ENCODE results near the gene SGMS2.
"Not testable (repeated sequence)": the region's sequence is repeated elsewhere in the genome, so short reads cannot be mapped to it uniquely, and the experiment has no call there.

Gene SGMS2

GRCh38 chr4:107908377-107908776 lies 83.6 kb downstream of the SGMS2 start:
- DNase-seq (ENCODE audit: low spot score), result no peak

- DNase-seq (ENCODE audit: low spot score), result peak; percentile 75
Observed at GRCh38 chr4:107913283-107913899, 88.7 kb downstream of the SGMS2 start.

GRCh38 chr4:107915220-107915619 lies 90.5 kb downstream of the SGMS2 start:
- DNase-seq (ENCODE audit: low spot score), result no peak

DNA sequence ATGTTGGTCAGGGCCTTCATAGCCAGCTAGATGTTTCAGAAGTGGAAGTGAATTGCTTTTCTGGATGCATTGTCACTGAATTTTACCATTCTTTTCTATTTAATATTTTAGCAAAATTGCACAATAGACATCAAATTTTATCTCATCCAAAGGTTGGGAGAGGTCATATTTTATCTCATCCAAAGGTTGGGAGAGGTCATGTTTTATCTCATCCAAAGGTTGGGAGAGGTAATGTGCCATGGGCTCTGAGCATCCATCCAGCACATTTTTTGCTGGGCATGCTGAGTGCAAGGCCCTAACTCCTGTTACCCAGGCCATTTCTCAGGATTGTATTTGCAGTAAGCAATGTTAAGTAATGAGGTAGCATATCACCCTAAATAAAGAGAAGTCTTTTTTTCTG lies 91.9 kb downstream of the SGMS2 start:
- no peak for DNase-seq (ENCODE audit: low spot score)

GRCh38 chr4:107917500-107917899 lies 92.8 kb downstream of the SGMS2 start:
- DNase-seq (ENCODE audit: low spot score), result no peak

DNA sequence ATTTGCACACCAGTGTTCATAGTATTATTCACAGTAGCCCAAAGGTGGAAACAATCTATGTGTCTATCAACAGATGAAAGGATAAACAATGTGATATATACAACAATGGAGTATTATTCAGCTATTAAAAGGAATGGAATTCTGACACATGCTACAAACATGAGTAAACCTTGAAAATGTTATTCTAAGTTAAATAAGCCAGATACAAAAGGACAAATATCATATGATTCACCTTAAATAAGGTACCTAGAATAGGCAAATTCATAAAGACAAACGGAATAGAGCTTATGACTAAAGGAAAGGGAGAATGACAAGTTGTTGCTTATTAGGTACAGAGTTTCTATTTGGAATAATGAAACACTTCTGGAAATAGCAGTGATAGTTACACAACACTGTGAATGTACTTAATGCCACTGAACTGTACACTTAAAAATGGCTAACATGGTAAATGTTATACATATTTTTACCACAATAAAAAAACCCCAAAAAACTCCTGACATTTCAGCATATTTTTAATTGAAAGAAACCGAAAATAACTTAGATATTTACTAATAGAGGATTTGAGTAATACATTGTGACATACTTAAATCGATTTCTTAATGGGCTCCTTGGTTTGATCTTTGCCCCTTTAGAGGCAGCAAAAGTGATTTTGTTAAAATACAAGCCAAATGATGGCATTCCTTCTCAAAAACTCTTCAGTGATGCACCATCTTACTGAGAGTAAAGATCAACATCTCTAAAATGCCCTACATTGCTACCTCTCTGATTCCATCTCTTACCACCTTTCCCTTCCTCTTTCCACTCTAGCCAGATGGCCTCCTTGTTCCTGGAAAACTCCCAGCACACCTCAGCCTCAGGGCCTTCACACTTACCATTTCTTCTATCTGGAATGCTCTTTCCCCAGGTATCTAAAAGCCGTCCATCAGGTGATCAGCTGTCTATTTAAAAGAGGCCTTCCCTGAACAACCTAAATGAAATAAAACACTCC lies 98.0 kb downstream of the SGMS2 start:
- no peak for DNase-seq (ENCODE audit: low spot score)

DNA sequence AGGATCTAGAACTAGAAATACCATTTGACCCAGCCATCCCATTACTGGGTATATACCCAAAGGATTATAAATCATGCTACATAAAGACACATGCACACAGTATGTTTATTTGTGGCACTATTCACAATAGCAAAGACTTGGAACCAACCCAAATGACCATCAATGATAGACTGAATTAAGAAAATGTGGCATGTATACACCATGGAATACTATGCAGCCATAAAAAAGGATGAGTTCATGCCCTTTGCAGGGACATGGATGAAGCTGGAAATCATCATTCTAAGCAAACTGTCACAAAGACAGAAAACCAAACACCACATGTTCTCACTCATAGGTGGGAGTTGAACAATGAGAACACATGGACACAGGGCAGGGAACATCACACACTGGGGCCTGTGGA lies 101.0 kb downstream of the SGMS2 start:
- not testable (repeated sequence) for DNase-seq (ENCODE audit: low spot score)

GRCh38 chr4:107926875-107927274 lies 102.1 kb downstream of the SGMS2 start:
- DNase-seq (ENCODE audit: low spot score), result not testable (repeated sequence)

DNA sequence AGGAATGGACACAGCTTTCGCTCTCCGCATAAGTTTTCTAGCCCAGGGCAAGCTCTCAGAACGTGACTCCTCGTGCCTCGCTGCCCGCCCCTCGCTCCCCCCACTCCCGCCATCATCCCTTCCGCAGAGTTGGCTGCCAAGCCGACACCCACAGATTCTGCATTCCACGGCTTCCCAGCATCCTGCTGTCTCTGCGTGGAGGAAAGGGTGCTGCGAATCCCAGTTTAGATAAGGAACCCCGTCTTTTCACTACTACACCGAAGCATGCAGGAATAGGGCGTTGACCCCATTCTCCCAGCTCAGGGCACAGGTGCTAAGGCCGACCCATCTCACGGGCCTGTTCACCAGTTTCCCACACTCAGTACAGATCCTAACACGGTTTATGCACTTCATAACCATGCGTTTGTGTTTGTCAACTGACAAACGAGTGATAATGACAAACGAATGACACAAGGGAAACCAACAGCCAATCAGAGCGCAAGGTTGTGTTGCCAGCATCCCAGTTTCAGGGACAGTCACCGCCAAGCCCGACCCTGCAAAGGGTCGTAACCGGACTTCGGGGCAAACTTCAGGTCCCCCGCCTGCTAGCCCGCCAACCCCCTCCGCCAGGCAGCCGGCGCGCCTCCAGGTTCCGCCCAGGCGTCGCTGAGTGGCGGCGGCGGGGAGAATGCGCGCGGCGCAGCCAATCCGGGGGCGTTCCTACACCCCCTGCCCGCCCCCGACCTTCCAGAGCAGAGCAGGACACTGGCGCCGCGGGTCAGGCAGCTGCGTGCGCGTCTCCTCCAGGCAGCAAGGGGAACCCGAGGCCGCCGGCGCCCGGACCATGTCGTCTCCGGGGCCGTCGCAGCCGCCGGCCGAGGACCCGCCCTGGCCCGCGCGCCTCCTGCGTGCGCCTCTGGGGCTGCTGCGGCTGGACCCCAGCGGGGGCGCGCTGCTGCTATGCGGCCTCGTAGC lies 106.4 kb downstream of the SGMS2 start, which contains the start of gene CYP2U1:
Gene CYP2U1, plus strand, starts transcription at position 729 of the 954 bp plus-strand sequence. Its CDS starts 95 bp downstream, at position 824.
- peak; percentile 77 for DNase-seq (ENCODE audit: low spot score)

DNA sequence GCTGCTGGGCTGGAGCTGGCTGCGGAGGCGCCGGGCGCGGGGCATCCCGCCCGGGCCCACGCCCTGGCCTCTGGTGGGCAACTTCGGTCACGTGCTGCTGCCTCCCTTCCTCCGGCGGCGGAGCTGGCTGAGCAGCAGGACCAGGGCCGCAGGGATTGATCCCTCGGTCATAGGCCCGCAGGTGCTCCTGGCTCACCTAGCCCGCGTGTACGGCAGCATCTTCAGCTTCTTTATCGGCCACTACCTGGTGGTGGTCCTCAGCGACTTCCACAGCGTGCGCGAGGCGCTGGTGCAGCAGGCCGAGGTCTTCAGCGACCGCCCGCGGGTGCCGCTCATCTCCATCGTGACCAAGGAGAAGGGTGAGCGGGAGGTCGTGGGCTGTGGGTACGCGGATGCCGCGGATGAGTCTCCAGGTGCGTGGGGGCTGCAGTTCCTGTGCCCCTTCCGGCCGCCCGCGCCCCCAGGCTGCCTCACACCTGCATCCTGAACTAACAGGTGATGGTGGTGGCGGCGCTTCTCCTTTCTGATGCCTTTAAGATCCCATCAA lies 107.1 kb downstream of the SGMS2 start:
- peak; percentile 32 for DNase-seq (ENCODE audit: low spot score)

- no peak for DNase-seq (ENCODE audit: low spot score)
Observed at GRCh38 chr4:107935246-107935645, 110.5 kb downstream of the SGMS2 start.

- no peak for DNase-seq (ENCODE audit: low spot score)
Observed at GRCh38 chr4:107937040-107937439, 112.3 kb downstream of the SGMS2 start.

- DNase-seq (ENCODE audit: low spot score), result no peak
Observed at GRCh38 chr4:107939307-107939706, 114.6 kb downstream of the SGMS2 start.

DNA sequence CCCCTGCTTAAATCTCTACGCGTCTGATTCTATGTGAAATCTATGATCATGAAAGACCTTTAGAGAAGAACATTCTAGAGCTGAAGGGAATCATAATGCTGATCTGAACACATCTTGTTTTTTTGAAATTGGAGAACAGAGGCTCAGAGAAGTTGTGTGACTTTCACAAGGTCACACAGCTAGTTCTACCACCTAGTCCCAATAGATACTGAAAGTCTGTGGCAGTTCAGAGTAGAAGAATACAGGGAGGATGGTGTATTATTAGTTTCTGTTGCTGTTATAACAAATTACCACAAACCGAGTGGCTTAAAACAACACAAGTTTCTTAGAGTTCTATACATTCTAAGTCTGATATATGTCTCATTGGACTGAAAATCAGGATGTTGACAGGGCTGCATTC lies 121.1 kb downstream of the SGMS2 start:
- DNase-seq (ENCODE audit: low spot score), result no peak

GRCh38 chr4:107950746-107951540 lies 126.2 kb downstream of the SGMS2 start:
- DNase-seq (ENCODE audit: low spot score), result no peak

GRCh38 chr4:107951551-107951950 lies 126.8 kb downstream of the SGMS2 start:
- DNase-seq (ENCODE audit: low spot score), result no peak

- DNase-seq (ENCODE audit: low spot score), result no peak
Observed at GRCh38 chr4:107956011-107956410, 131.3 kb downstream of the SGMS2 start.
